ENCODE results near the gene BRINP1. TPM values are rescaled to one million over a fixed set of nuclear protein-coding genes. Genes with fewer than 3 reads are reported as not detected.

The BRINP1 gene, protein sequence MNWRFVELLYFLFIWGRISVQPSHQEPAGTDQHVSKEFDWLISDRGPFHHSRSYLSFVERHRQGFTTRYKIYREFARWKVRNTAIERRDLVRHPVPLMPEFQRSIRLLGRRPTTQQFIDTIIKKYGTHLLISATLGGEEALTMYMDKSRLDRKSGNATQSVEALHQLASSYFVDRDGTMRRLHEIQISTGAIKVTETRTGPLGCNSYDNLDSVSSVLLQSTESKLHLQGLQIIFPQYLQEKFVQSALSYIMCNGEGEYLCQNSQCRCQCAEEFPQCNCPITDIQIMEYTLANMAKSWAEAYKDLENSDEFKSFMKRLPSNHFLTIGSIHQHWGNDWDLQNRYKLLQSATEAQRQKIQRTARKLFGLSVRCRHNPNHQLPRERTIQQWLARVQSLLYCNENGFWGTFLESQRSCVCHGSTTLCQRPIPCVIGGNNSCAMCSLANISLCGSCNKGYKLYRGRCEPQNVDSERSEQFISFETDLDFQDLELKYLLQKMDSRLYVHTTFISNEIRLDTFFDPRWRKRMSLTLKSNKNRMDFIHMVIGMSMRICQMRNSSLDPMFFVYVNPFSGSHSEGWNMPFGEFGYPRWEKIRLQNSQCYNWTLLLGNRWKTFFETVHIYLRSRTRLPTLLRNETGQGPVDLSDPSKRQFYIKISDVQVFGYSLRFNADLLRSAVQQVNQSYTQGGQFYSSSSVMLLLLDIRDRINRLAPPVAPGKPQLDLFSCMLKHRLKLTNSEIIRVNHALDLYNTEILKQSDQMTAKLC
- total RNA-seq: 1.5 TPM
- long read RNA-seq, partial matches to known transcripts: 1 of 4 reads
- long read RNA-seq, other reads (novel, unspliced or antisense): 0 of 4 reads

DNA sequence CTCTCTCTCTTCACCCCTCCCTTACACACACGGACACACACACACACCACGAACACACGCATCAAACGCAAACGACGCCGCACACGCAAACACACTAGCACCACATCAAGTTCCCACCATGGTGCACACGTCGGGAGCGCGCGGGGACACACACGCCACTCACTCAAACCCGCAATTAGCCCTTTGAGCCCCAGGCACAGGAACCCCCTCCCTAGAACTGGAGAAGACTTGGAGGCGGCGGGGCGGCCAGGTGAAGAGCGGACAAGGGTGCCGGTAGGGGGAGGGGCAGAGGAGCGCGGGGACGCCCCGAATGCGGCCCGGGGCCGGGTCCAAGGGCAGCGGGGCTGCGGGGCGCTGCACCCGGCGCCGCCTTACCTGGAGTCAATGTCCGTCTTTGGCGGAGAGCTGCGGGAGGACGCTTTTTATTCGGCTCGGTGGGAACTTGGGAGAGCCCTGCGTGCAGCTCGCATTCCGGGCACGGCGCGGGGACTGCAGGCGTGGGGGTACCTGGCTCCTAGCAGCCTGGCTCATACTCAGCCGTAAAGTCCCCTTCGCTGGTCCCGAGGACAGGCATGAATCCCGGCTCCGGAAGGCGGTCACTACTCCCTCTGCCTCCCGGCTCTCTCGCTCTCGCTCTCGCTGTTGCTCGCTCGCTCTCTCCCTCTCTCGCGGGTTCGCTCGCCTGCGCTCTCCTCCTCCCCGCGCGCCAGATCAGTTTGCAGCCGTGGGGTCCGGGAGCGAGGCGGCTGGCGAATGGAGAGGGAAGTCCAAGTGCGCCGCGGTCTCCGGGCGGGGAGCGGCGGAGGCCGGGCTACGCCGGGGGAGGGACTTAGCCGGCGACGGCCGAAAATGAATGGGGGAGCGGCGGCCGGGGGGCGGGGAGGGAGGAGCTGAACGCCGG, at the start of gene BRINP1:
Gene BRINP1, minus strand, starts transcription at position 755 of the 901 bp plus-strand sequence. CDS start 56,080 bp downstream, outside the sequence.
- Histone ChIP-seq H3K4me3 (peak within 1 kb of the TSS; percentile 29), H3K36me3 (no peaks in the 10 kb centered on the region), H3K9me3 (no peaks in the 10 kb centered on the region), H3K4me1 (no peaks in the 10 kb centered on the region), H3K27me3 (peaks cover 43% of the 10 kb centered on the region), H3K27ac (no peak within 1 kb of the TSS)
- intact Hi-C loops (cut with DNase I): no loop called here
- peak; percentile 65 for DNase-seq
- ATAC-seq: peak; percentile 40
- TF ChIP-seq, protein P1, sequence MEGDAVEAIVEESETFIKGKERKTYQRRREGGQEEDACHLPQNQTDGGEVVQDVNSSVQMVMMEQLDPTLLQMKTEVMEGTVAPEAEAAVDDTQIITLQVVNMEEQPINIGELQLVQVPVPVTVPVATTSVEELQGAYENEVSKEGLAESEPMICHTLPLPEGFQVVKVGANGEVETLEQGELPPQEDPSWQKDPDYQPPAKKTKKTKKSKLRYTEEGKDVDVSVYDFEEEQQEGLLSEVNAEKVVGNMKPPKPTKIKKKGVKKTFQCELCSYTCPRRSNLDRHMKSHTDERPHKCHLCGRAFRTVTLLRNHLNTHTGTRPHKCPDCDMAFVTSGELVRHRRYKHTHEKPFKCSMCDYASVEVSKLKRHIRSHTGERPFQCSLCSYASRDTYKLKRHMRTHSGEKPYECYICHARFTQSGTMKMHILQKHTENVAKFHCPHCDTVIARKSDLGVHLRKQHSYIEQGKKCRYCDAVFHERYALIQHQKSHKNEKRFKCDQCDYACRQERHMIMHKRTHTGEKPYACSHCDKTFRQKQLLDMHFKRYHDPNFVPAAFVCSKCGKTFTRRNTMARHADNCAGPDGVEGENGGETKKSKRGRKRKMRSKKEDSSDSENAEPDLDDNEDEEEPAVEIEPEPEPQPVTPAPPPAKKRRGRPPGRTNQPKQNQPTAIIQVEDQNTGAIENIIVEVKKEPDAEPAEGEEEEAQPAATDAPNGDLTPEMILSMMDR (IDR thresholded peaks at IDR 0.05): no peak

DNA sequence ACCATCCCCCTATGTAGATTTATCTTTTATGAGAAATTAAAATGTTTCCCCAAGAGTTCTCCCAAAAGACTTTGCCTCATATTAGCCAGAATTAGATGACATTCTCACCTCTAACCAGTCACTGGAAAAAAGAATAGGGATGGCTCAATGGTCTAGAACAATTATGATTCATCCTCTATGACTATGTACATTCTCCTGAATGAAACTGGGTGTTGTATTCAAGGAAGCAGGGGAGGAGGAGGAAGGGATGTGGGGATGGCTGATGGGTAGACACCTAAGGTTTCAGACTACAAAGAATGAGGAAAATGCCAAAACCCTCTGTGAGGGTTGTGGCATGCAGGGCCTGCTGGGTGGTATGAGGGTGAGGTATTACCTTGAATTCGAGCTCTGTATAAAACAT, 49.5 kb upstream of the BRINP1 start:
- intact Hi-C loops (cut with DNase I): no loop called here

DNA sequence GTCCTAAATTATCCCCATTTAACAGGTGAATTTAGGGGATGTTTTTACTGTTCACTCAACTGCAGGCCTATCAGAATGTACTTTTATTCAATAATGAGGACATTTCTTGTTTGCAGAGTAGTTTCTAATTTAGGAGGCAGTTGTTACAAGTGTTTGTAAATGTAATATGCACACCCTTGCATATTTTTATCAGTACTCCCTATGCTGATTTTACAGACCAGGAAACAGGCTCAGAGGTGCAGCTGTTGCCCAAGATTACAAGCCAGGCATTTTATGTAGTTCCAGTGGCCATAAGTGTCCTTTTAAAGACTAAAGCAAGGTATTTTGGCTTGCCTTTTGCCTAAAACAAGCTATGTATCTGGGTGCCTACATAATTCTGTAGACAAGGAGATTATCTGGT, 47.6 kb upstream of the BRINP1 start:
- H3K4me1 ChIP-seq: no peaks in the 10 kb centered on the region
- intact Hi-C loops (cut with DNase I): no loop called here
- H3K36me3 ChIP-seq: no peaks in the 10 kb centered on the region
- DNase-seq (no peak), ATAC-seq (no peak)
- no peaks in the 10 kb centered on the region for H3K27me3 ChIP-seq
- H3K4me3 ChIP-seq: no peak overlapping the region
- TF ChIP-seq, protein P1 (IDR thresholded peaks at IDR 0.05): no peak
- H3K9me3 ChIP-seq: no peaks in the 10 kb centered on the region
- H3K27ac ChIP-seq: no peak overlapping the region

More for the DNA sequence above, 49.5 kb upstream of the BRINP1 start:
- Histone ChIP-seq H3K4me1 (no peaks in the 10 kb centered on the region), H3K27ac (no peak overlapping the region), H3K36me3 (no peaks in the 10 kb centered on the region), H3K4me3 (no peak overlapping the region), H3K9me3 (no peaks in the 10 kb centered on the region), H3K27me3 (no peaks in the 10 kb centered on the region)
- TF ChIP-seq, protein P1 (IDR thresholded peaks at IDR 0.05): no peak
- no peak for DNase-seq
- ATAC-seq: no peak

DNA sequence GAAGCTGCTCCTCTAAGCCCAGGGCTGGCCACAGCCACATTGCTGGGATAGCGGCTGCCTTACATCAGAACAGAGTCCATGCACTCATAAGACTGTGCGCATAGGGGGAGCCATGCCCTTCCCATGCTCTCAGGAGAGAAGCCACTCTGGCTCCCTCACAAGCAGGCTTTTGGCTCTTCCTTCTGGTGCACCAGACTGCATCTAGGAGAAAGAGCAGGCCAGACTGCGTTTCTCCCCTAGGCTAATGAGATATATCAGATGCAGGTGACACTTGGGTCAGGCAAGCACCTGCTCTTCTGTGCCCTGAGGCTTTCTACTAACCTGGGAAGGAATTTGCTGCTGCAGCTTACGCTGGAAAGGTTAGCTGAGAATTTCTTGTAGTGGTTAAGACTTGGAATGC, 43.2 kb upstream of the BRINP1 start:
- ATAC-seq: no peak
- intact Hi-C loops (cut with DNase I): no loop called here
- Histone ChIP-seq H3K4me3 (no peak overlapping the region), H3K4me1 (no peaks in the 10 kb centered on the region), H3K27me3 (no peaks in the 10 kb centered on the region), H3K27ac (no peak overlapping the region), H3K9me3 (no peaks in the 10 kb centered on the region), H3K36me3 (no peaks in the 10 kb centered on the region)
- DNase-seq: no peak
- TF ChIP-seq, protein P1 (IDR thresholded peaks at IDR 0.05): no peak

DNA sequence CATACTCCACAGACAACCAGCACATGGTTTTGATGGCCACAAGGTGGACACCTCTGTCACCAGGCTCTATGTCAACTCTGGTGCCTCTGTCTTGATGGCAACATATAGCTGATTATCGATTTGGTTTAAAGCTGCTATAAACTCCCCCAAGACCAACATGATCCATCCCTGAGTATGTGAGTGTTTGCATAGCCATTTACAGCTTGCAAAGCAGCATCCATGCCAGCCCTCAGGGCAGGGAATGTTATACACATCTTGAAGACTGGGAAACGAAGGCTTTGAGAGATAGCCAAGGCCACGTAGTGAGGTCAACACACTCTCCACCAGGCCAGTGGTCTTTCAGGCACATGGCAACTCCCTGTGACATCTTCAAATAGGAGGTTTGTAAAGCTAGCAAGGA, 40.3 kb upstream of the BRINP1 start:
- Histone ChIP-seq H3K27me3 (no peaks in the 10 kb centered on the region), H3K36me3 (no peaks in the 10 kb centered on the region), H3K4me1 (no peaks in the 10 kb centered on the region), H3K4me3 (no peak overlapping the region), H3K9me3 (no peaks in the 10 kb centered on the region), H3K27ac (no peak overlapping the region)
- TF ChIP-seq, protein P1 (IDR thresholded peaks at IDR 0.05): no peak
- ATAC-seq (no peak), DNase-seq (no peak)
- intact Hi-C loops (cut with DNase I): no loop called here

Measured in upper lobe of right lung (tissue), 1 donor.